Measurements from ENCODE around the gene SLC8A1. TPM values are rescaled to one million over a fixed set of nuclear protein-coding genes. Genes with fewer than 3 reads are reported as not detected.

Gene SLC8A1
- total RNA-seq, 2 experiments from 2014 or later = 0.22 to 0.31 TPM

GRCh38 chr2:40286721-40287120, 165.2 kb downstream of the SLC8A1 start:
- no peaks in the 10 kb centered on the region for H3K9me3 Mint-ChIP-seq
- no peaks in the 10 kb centered on the region for H3K36me3 Mint-ChIP-seq
- no peak for DNase-seq
- H3K27me3 Mint-ChIP-seq = peaks cover 3% of the 10 kb centered on the region
- no peak overlapping the region for H3K27ac Mint-ChIP-seq
- no peaks in the 10 kb centered on the region for H3K4me1 Mint-ChIP-seq
- H3K4me3 Mint-ChIP-seq = no peak overlapping the region

DNA sequence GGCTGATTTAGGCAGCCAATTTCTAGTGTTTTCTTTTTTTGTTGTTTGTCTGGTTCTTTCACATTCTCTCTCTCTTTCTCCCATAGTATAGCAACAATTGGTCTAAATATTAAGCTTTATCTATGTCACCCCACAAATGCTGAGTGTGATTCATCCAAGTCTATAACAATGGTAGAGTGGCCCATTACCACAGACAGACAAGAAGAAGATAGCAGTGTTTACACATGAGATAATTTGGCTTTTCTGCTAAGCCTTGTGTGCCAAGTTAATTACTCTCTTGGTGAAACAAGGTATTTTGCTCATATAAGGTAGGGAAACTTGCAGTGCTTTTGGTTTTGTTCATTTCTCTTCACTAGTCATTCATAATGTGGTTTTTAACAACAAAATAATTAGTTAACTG, 166.5 kb downstream of the SLC8A1 start:
- no peak overlapping the region for H3K27ac Mint-ChIP-seq
- H3K4me1 Mint-ChIP-seq = no peaks in the 10 kb centered on the region
- no peak for DNase-seq
- H3K36me3 Mint-ChIP-seq = no peaks in the 10 kb centered on the region
- peaks cover 3% of the 10 kb centered on the region for H3K27me3 Mint-ChIP-seq
- no peaks in the 10 kb centered on the region for H3K9me3 Mint-ChIP-seq
- H3K4me3 Mint-ChIP-seq = no peak overlapping the region

GRCh38 chr2:40284797-40285196, 167.1 kb downstream of the SLC8A1 start:
- Mint-ChIP-seq H3K4me3 (no peak overlapping the region), H3K9me3 (no peaks in the 10 kb centered on the region), H3K36me3 (no peaks in the 10 kb centered on the region), H3K27me3 (peaks cover 3% of the 10 kb centered on the region), H3K27ac (no peak overlapping the region), H3K4me1 (no peaks in the 10 kb centered on the region)
- no peak for DNase-seq

- no peaks in the 10 kb centered on the region for H3K36me3 Mint-ChIP-seq
- DNase-seq = no peak
- no peaks in the 10 kb centered on the region for H3K4me1 Mint-ChIP-seq
- no peaks in the 10 kb centered on the region for H3K9me3 Mint-ChIP-seq
- peaks cover 3% of the 10 kb centered on the region for H3K27me3 Mint-ChIP-seq
- no peak overlapping the region for H3K27ac Mint-ChIP-seq
- no peak overlapping the region for H3K4me3 Mint-ChIP-seq
These were observed 168.6 kb downstream of the SLC8A1 start for GRCh38 chr2:40283111-40283909.

DNA sequence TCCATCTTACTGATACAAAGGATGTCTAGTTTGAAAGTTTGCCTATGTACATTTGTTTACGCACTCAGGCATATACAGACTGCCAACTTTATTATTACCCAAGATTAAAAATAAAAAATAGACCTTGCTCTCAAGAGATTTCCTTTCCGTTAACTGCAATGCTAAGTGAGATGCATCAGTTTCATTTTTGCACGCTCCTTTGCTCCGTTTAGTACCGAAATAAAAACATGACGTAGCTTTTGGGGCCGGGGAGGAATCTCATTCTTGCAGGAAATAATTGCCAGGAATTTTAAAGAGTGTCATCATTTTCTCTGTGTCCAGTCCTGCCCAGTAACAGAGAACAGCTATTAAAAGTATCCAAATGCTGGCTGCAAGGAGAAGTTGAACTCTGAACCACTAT, 169.5 kb downstream of the SLC8A1 start:
- no peak overlapping the region for H3K27ac Mint-ChIP-seq
- no peaks in the 10 kb centered on the region for H3K4me1 Mint-ChIP-seq
- H3K36me3 Mint-ChIP-seq = no peaks in the 10 kb centered on the region
- H3K4me3 Mint-ChIP-seq = no peak overlapping the region
- H3K9me3 Mint-ChIP-seq = no peaks in the 10 kb centered on the region
- DNase-seq = no peak
- H3K27me3 Mint-ChIP-seq = peaks cover 3% of the 10 kb centered on the region

DNA sequence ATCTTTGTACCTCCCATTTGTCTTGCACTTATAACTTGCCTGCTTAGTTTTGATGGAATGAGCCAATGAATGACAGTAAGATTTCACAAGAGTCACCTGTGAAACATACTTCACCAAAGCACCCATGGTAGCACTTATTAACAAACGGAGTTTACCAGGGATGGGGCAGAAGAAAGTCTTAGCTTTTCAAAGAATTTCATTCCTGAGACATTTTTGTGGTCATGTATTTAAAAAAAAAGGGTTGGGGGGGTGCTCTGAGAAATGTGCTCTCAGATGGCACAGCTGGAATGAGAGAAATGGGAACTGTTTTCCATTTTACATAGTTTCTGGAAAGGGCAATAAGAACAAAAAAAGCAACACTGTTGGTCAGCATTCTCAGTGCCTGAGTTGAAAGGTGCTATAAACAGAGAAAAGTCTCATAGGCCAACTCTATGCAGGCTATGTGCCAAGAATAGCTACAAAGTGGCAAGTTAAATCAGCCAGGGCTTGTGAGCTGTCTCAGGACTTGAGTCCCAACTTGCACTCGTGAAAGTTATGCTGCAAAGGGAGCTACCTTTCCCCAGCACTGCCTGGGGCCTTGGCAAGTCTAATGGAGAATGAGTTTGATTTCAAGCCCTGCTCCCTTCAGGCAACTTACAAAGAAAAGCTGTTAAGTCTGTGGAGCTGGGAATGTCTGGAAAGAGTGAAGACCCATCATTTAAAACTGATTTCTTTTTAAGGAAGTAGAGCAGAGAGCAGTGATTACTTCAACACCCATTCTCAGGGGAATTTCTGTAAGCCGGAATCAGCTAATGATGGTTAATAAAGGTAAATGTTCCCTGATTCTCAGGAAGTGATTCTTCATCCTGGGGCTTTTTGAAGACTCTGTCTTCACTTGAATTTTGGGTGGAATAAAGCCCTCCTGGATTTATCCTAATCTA, 170.6 kb downstream of the SLC8A1 start:
- DNase-seq = no peak
- no peaks in the 10 kb centered on the region for H3K4me1 Mint-ChIP-seq
- no peaks in the 10 kb centered on the region for H3K36me3 Mint-ChIP-seq
- no peak overlapping the region for H3K4me3 Mint-ChIP-seq
- H3K27me3 Mint-ChIP-seq = peaks cover 3% of the 10 kb centered on the region
- H3K9me3 Mint-ChIP-seq = no peaks in the 10 kb centered on the region
- no peak overlapping the region for H3K27ac Mint-ChIP-seq

- H3K4me3 Mint-ChIP-seq = no peak overlapping the region
- H3K9me3 Mint-ChIP-seq = no peaks in the 10 kb centered on the region
- no peaks in the 10 kb centered on the region for H3K4me1 Mint-ChIP-seq
- no peaks in the 10 kb centered on the region for H3K27me3 Mint-ChIP-seq
- H3K27ac Mint-ChIP-seq = no peak overlapping the region
- H3K36me3 Mint-ChIP-seq = no peaks in the 10 kb centered on the region
- no peak for DNase-seq
These were observed 172.4 kb downstream of the SLC8A1 start for GRCh38 chr2:40279482-40279881.

GRCh38 chr2:40279001-40279400, 172.9 kb downstream of the SLC8A1 start:
- Mint-ChIP-seq H3K9me3 (no peaks in the 10 kb centered on the region), H3K27ac (no peak overlapping the region), H3K4me3 (no peak overlapping the region), H3K36me3 (no peaks in the 10 kb centered on the region), H3K4me1 (no peaks in the 10 kb centered on the region), H3K27me3 (no peaks in the 10 kb centered on the region)
- DNase-seq = no peak

- Mint-ChIP-seq H3K27ac (no peak overlapping the region), H3K27me3 (no peaks in the 10 kb centered on the region), H3K4me1 (no peaks in the 10 kb centered on the region), H3K9me3 (no peaks in the 10 kb centered on the region), H3K36me3 (no peaks in the 10 kb centered on the region), H3K4me3 (no peak overlapping the region)
- no peak for DNase-seq
These were observed 175.8 kb downstream of the SLC8A1 start for GRCh38 chr2:40276076-40276475.

- Mint-ChIP-seq H3K4me1 (no peaks in the 10 kb centered on the region), H3K9me3 (no peaks in the 10 kb centered on the region), H3K4me3 (no peak overlapping the region), H3K27me3 (no peaks in the 10 kb centered on the region), H3K36me3 (no peaks in the 10 kb centered on the region), H3K27ac (no peak overlapping the region)
- no peak for DNase-seq
These were observed 177.6 kb downstream of the SLC8A1 start for GRCh38 chr2:40274270-40274669.

- H3K9me3 Mint-ChIP-seq = no peaks in the 10 kb centered on the region
- no peak for DNase-seq
- no peaks in the 10 kb centered on the region for H3K36me3 Mint-ChIP-seq
- no peak overlapping the region for H3K4me3 Mint-ChIP-seq
- no peaks in the 10 kb centered on the region for H3K4me1 Mint-ChIP-seq
- H3K27me3 Mint-ChIP-seq = no peaks in the 10 kb centered on the region
- no peak overlapping the region for H3K27ac Mint-ChIP-seq
These were observed 178.1 kb downstream of the SLC8A1 start for GRCh38 chr2:40273734-40274182.

- Mint-ChIP-seq H3K27ac (no peak overlapping the region), H3K4me3 (no peak overlapping the region), H3K9me3 (no peaks in the 10 kb centered on the region), H3K4me1 (no peaks in the 10 kb centered on the region), H3K36me3 (no peaks in the 10 kb centered on the region), H3K27me3 (no peaks in the 10 kb centered on the region)
- no peak for DNase-seq
These were observed 180.8 kb downstream of the SLC8A1 start for GRCh38 chr2:40271094-40271493.

GRCh38 chr2:40270372-40270771, 181.5 kb downstream of the SLC8A1 start:
- no peak overlapping the region for H3K4me3 Mint-ChIP-seq
- no peaks in the 10 kb centered on the region for H3K27me3 Mint-ChIP-seq
- no peaks in the 10 kb centered on the region for H3K36me3 Mint-ChIP-seq
- H3K4me1 Mint-ChIP-seq = no peaks in the 10 kb centered on the region
- no peak overlapping the region for H3K27ac Mint-ChIP-seq
- no peaks in the 10 kb centered on the region for H3K9me3 Mint-ChIP-seq
- DNase-seq = no peak

- H3K27ac Mint-ChIP-seq = no peak overlapping the region
- no peaks in the 10 kb centered on the region for H3K9me3 Mint-ChIP-seq
- no peak overlapping the region for H3K4me3 Mint-ChIP-seq
- no peaks in the 10 kb centered on the region for H3K27me3 Mint-ChIP-seq
- no peaks in the 10 kb centered on the region for H3K4me1 Mint-ChIP-seq
- H3K36me3 Mint-ChIP-seq = no peaks in the 10 kb centered on the region
- no peak for DNase-seq
These were observed 183.3 kb downstream of the SLC8A1 start for GRCh38 chr2:40268566-40268965.

GRCh38 chr2:40266201-40266600, 185.7 kb downstream of the SLC8A1 start:
- DNase-seq = no peak
- no peak overlapping the region for H3K27ac Mint-ChIP-seq

More at GRCh38 chr2:40266201-40266600, 185.7 kb downstream of the SLC8A1 start:
- no peaks in the 10 kb centered on the region for H3K27me3 Mint-ChIP-seq
- H3K9me3 Mint-ChIP-seq = no peaks in the 10 kb centered on the region
- no peak overlapping the region for H3K4me3 Mint-ChIP-seq
- no peaks in the 10 kb centered on the region for H3K36me3 Mint-ChIP-seq
- no peaks in the 10 kb centered on the region for H3K4me1 Mint-ChIP-seq

All from activated naive CD8-positive, alpha-beta T cell treated with anti-CD3 and anti-CD28 coated beads for 36 hours (primary cell).